ENCODE measurements around the gene OXSR1.

DNA sequence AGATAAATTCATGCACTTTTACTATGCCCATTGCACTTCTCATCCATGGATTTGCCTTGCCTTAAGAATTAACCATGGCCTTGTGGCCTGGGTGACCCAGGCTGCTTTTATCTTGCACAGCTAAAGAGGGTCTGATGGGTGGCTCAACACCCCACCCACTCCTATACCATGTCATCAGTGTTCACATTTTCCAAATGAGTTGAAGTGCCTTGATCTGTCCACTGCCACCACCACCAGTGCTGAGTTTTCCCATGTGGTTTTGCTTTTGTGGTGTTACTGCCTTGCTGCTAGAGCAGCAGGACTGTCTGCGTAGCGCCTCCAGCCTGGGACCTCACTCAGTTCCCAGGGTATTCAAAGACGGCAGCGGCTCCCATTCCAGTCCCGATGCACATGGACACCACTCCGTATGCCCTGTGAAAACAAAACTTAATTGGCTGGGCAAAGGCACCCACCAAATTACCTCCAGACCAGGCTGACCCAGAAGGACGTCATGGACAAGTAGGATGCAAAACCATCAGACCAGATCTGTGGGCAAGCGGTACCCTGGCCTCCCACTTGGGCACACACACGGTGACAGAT lies 42.5 kb upstream of the OXSR1 start:
- TF ChIP-seq, protein P1, sequence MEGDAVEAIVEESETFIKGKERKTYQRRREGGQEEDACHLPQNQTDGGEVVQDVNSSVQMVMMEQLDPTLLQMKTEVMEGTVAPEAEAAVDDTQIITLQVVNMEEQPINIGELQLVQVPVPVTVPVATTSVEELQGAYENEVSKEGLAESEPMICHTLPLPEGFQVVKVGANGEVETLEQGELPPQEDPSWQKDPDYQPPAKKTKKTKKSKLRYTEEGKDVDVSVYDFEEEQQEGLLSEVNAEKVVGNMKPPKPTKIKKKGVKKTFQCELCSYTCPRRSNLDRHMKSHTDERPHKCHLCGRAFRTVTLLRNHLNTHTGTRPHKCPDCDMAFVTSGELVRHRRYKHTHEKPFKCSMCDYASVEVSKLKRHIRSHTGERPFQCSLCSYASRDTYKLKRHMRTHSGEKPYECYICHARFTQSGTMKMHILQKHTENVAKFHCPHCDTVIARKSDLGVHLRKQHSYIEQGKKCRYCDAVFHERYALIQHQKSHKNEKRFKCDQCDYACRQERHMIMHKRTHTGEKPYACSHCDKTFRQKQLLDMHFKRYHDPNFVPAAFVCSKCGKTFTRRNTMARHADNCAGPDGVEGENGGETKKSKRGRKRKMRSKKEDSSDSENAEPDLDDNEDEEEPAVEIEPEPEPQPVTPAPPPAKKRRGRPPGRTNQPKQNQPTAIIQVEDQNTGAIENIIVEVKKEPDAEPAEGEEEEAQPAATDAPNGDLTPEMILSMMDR (IDR thresholded peaks at IDR 0.05; ENCODE audit: borderline replicate concordance, extremely low read depth, low read length, poor library complexity, severe bottlenecking): no peak
- no peak for TF ChIP-seq EZH2 (IDR thresholded peaks at IDR 0.05; ENCODE audit: borderline replicate concordance, low read depth, low read length, severe bottlenecking)
